HG02623 (cell line): ENCODE results near the gene EVI2A.
"Not testable (repeated sequence)": the region's sequence is repeated elsewhere in the genome, so short reads cannot be mapped to it uniquely, and the experiment has no call there.

ENCODE experiments used
- ATAC-seq: cut with Tn5 transposase; IDR thresholded peaks from one replicate; pipeline ENCODE4 v1.9.1; 2021; ENCODE audit warnings: moderate library complexity; ENCODE audit not compliant: unreplicated experiment

The EVI2A gene

GRCh38 chr17:31313982-31314781, 7.2 kb downstream of the EVI2A start, which contains the start of gene EVI2B:
Gene EVI2B (minus strand): TSS chr17:31314054. CDS start chr17:31305609, 8,445 bp downstream.
- ATAC-seq, result no peak

GRCh38 chr17:31312223-31312622, 9.2 kb downstream of the EVI2A start:
- not testable (repeated sequence) for ATAC-seq

- ATAC-seq, result no peak
Measured at GRCh38 chr17:31311526-31311925, 9.9 kb downstream of the EVI2A start.

GRCh38 chr17:31310886-31311285, 10.5 kb downstream of the EVI2A start:
- ATAC-seq, result no peak

GRCh38 chr17:31310260-31310659, 11.2 kb downstream of the EVI2A start:
- no peak for ATAC-seq

GRCh38 chr17:31309556-31309955, 11.9 kb downstream of the EVI2A start:
- no peak for ATAC-seq

- no peak for ATAC-seq
Measured at GRCh38 chr17:31308372-31309334, 12.8 kb downstream of the EVI2A start.

GRCh38 chr17:31307640-31308039, 13.8 kb downstream of the EVI2A start:
- no peak for ATAC-seq

GRCh38 chr17:31299624-31300023, 21.8 kb downstream of the EVI2A start:
- no peak for ATAC-seq

- ATAC-seq, result no peak
Measured at GRCh38 chr17:31297090-31297489, 24.3 kb downstream of the EVI2A start, which contains the start of gene OMG. Gene OMG (minus strand): TSS chr17:31297239. CDS start chr17:31296331, 908 bp downstream.

- ATAC-seq, result no peak
Measured at GRCh38 chr17:31296142-31296541, 25.3 kb downstream of the EVI2A start.

- no peak for ATAC-seq
Measured at GRCh38 chr17:31295489-31295871, 25.9 kb downstream of the EVI2A start.

GRCh38 chr17:31294820-31295488, 26.5 kb downstream of the EVI2A start:
- no peak for ATAC-seq

- ATAC-seq, result no peak
Measured at GRCh38 chr17:31294231-31294630, 27.2 kb downstream of the EVI2A start.

GRCh38 chr17:31293581-31293980, 27.8 kb downstream of the EVI2A start:
- ATAC-seq, result no peak

- no peak for ATAC-seq
Measured at GRCh38 chr17:31291820-31292219, 29.6 kb downstream of the EVI2A start.

- ATAC-seq, result no peak
Measured at GRCh38 chr17:31289790-31290189, 31.6 kb downstream of the EVI2A start.

- ATAC-seq, result not testable (repeated sequence)
Measured at GRCh38 chr17:31287932-31288331, 33.5 kb downstream of the EVI2A start.

GRCh38 chr17:31286587-31286986, 34.8 kb downstream of the EVI2A start:
- no peak for ATAC-seq

- ATAC-seq, result no peak
Measured at GRCh38 chr17:31283841-31284240, 37.6 kb downstream of the EVI2A start.

- no peak for ATAC-seq
Measured at GRCh38 chr17:31281061-31281460, 40.4 kb downstream of the EVI2A start.
